AG09309 (cell line): ENCODE data around the gene MAB21L4.

ENCODE experiments used
- DNase-seq: peaks from one replicate; pipeline ENCODE4 v3.0.0-alpha.2; 2010; ENCODE audit warnings: low read depth
- H3K4me3 ChIP-seq: 2 replicates; pipeline ENCODE4 v1.5.1; 2011; ENCODE audit warnings: mild to moderate bottlenecking, low read depth, low read length, moderate library complexity; ENCODE audit not compliant: control insufficient read depth
- CTCF ChIP-seq: IDR thresholded peaks from 2 replicates; pipeline ENCODE4 v1.5.1; 2011; ENCODE audit warnings: mild to moderate bottlenecking, low read depth, low read length, inconsistent platforms; ENCODE audit not compliant: insufficient read depth, control insufficient read depth; ENCODE audit errors: missing control alignments

Gene MAB21L4

GRCh38 chr2:240836781-240837467, 59.0 kb downstream of the MAB21L4 start:
- H3K4me3 ChIP-seq: no peak overlapping the region
- DNase-seq: peak; percentile 8
- TF ChIP-seq CTCF: no peak
